ENCODE results near the gene MGA.
A peak's percentile ranks its signal among the peaks of the same experiment; 100 is the strongest.

MGA gene

GRCh38 chr15:41658689-41659088, 1.5 kb upstream of the MGA start:
- no peak for DNase-seq (ENCODE audit: low read depth)

- DNase-seq (ENCODE audit: low read depth), result no peak
Measured at GRCh38 chr15:41659190-41659589, 1.0 kb upstream of the MGA start.

- no peak for DNase-seq (ENCODE audit: low read depth)
Measured at GRCh38 chr15:41659855-41660234, 360 bp upstream of the MGA start.

DNA sequence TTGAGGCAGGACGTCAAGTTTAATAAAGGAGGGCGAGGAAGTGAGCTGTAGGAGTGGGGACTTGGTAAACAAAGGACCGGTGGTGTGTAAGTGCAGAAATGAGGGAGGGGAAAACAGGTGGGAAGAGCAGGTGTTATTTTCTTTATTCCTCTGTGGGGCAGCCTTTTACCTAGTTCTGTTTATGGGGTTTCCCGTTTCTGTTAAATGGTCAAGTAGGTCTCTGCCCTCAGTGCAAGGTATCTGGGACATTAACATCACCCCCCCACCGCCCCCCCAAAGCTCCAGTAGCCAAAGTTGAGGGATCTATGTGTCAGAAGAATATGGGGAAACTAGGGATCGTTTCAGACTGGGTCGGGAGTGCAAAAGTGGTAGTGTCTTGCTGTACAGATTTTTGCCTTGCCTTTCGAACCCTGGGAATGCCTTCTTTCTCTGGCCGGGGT, 893 bp downstream of the MGA start:
- DNase-seq (ENCODE audit: low read depth), result no peak

GRCh38 chr15:41661518-41662225, 1.5 kb downstream of the MGA start:
- DNase-seq (ENCODE audit: low read depth), result peak; percentile 31

DNA sequence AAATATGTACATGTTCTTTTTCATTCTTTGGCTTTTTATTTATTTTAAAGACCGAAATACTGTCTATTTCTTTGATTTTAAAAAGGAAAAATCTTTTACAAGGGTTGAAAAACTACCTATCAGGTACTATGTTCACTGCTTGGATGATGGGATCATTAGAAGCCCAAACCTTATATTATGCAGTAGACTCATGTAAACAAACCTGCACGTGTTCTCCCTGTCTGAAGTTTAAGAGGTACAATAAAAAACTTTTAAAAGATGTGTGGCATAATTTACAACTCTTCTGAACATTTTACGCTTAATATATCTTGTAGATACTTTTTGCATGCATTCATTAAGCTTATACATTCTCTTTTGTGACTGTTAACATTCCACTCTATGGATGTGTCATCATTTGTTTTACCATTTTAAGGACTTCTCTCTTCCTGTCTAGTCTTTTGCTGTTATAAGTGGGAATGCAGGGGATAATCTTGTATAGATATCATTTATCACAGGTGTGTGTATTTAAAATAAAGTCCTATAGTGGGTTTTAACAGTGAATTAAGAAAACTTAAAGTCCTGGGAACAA, 6.2 kb downstream of the MGA start:
- no peak for DNase-seq (ENCODE audit: low read depth)

GRCh38 chr15:41669701-41670100, 9.5 kb downstream of the MGA start:
- no peak for DNase-seq (ENCODE audit: low read depth)

DNA sequence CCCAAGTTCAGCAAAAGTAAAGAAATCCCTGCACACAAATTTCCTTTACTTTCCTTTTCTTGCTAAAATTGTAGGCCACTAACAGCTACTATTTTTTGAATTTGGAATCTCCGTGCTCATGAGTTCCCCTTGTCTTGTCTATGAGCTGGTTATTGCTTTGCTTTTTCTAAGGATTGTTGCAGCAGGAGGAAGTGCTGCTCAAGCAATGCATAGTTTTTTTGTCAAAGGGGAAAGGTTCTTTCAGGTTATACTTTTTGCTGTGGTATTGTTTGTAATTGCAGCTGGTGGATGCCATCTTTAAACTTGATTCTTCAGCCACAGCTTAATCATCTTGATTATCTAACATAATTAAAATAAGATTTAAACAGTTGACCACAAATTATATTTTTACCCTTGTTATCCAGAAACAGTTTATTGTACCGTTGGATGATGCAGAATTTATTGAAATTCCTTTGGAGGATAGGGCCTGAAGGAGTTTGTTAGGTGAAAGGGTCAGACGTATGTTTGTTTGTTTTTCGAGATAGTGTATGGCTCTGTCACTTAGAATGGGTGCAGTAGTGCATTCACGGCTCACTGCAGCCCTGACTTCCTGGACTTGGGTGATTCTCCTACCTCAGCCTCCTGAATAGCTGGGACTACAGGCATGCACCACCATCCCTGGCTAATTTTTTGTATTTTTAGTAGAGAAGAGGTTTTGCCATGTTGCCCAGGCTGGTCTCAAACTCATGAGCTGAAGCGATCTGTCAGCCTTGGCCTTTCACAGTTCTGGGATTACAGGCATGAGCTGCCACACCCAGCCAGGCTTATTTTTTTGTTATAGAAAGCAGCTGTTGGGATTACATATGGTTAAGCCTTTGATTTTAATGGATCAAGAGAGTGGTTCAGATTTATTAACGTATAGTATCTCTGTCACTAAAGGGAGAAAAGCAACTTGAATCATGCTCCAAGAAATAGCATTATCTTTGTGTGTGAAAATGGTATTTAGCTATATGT, 11.7 kb downstream of the MGA start:
- DNase-seq (ENCODE audit: low read depth), result no peak

GRCh38 chr15:41675337-41675736, 15.1 kb downstream of the MGA start:
- DNase-seq (ENCODE audit: low read depth), result no peak

DNA sequence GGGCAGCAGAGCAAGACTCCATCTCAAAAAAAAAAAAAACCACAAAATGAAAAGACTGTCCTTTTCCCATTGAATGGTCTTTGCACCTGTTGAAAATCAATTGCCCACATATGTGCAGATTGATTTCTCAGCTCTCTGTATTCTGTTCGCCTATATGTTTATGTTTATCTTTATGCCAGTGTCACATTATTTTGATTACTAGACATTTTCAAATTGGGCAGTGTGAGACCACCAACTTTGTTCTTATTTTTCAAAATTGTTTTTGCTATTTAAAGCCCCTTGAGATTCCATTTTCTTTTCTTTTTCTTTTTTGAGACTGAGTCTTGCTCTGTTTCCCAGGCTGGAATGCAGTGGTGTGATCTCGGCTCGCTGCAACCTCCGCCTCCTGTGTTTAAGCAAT, 18.5 kb downstream of the MGA start:
- DNase-seq (ENCODE audit: low read depth), result no peak

DNA sequence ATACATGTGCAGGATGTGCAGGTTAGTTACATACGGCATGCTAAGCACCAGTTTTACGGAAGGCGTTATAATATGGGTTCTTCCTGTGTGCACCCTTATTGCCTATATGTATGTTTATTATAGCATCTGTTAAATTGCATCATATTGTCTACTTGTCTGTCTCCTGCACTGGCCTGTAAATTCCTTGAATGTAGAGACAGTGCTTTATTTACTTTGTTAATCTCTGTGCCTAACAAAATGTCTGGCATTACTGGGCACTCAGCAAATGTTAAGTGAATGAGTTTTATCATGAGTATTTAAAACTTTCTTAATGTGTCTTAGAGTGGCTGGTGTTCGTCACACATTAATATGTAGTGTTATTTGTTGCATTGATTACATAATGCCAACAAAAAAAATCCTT, 23.8 kb downstream of the MGA start:
- no peak for DNase-seq (ENCODE audit: low read depth)

- DNase-seq (ENCODE audit: low read depth), result no peak
Measured at GRCh38 chr15:41688671-41689070, 28.5 kb downstream of the MGA start.

DNA sequence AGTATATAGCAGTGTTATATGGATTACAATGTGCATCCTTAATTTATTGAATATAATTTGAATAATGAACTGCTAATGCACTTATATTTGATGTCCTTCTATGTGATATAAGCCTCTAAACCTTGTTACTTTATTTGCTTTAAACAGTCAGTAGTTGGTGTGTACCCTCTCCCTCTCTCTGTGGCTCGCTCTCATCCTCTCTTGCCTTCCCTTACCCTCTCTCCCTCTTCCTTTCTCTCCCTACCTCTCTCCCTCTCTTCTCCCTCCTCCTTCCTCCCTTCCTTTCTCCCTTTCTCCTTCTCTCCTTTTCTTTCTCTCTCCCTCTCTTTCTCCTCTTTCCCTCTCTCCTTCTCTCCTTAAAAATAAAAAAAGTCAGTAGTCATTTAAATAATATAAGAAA, 28.9 kb downstream of the MGA start:
- no peak for DNase-seq (ENCODE audit: low read depth)

DNA sequence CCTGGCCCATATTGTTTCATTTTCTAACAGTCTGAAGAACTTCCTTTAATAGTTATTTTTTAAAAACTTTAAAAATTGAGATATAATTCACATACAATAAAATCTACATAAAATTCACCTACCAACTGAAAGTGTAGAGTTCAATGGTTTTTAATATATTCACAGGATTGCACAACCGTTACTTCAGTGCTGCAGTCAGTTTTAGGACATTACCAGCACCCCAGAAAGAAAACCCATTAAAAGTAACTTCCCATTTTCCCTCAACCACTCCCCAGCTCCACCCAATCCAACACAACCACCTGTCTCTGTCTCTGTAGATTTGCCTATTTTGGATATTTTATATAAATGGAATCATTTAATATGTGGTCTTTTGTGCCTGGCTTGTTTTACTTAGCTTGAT, 29.6 kb downstream of the MGA start:
- no peak for DNase-seq (ENCODE audit: low read depth)

GRCh38 chr15:41690636-41691035, 30.4 kb downstream of the MGA start:
- DNase-seq (ENCODE audit: low read depth), result no peak

GRCh38 chr15:41691471-41691870, 31.3 kb downstream of the MGA start:
- no peak for DNase-seq (ENCODE audit: low read depth)

DNA sequence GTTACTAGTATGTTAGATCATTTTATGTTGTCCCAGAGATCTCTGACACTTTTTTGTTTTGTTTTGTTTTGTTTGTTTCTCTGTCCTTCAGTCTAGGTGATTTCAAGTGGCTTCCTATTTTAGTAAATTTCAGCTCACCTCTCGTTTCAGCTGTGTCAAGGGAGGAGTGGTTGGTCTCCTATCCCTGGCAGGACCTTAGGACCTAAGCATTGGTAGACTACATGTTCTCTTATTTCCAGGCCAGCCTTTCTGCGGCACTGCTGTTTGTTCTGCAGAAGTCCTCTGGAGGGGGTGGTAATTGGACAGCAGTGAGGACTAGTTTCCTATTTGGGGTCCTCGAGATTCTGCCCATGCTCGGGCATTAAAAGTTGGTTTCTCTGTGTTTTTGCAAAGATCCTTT, 31.8 kb downstream of the MGA start:
- no peak for DNase-seq (ENCODE audit: low read depth)

GRCh38 chr15:41693757-41694156, 33.6 kb downstream of the MGA start:
- DNase-seq (ENCODE audit: low read depth), result no peak

- no peak for DNase-seq (ENCODE audit: low read depth)
Measured at GRCh38 chr15:41695750-41696436, 35.7 kb downstream of the MGA start.

GRCh38 chr15:41698779-41699178, 38.6 kb downstream of the MGA start:
- DNase-seq (ENCODE audit: low read depth), result no peak

GRCh38 chr15:41703120-41703519, 42.9 kb downstream of the MGA start:
- DNase-seq (ENCODE audit: low read depth), result no peak

GRCh38 chr15:41713047-41713446, 52.8 kb downstream of the MGA start:
- no peak for DNase-seq (ENCODE audit: low read depth)

All from stimulated activated CD8-positive, alpha-beta memory T cell treated with anti-CD3 and anti-CD28 coated beads, Interleukin-15, amount 100 ng/mL, for 24 hours (primary cell).